K562 (cell line): Measurements from ENCODE around the gene ZSWIM2. TPM values are rescaled to one million over a fixed set of nuclear protein-coding genes. Genes with fewer than 3 reads are reported as not detected.
A peak's percentile ranks its signal among the peaks of the same experiment; 100 is the strongest.

ENCODE experiments used
- CREM ChIP-seq: IDR thresholded peaks from 2 replicates; pipeline ENCODE4 v1.6.1; 2014; ENCODE audit warnings: antibody characterized with exemption, low read depth
- E2F6 ChIP-seq, 2 experiments: IDR thresholded peaks; 2 replicates each; pipeline ENCODE4 v1.6.1; 2011; ENCODE audit warnings: borderline replicate concordance in 1 of 2, control low read depth in 1 of 2, low read depth in 1 of 2, low read length in 1 of 2, mild to moderate bottlenecking in 1 of 2, mixed read lengths in 1 of 2, moderate library complexity in 1 of 2; ENCODE audit not compliant: insufficient read depth in 1 of 2, insufficient read length in 1 of 2, poor library complexity in 1 of 2, severe bottlenecking in 1 of 2; ENCODE audit errors: extremely low read depth in 1 of 2
- HLTF ChIP-seq: fragments of 450-650 bp; IDR thresholded peaks from 2 replicates; pipeline ENCODE4 v1.6.1; 2016
- MEF2A ChIP-seq: IDR thresholded peaks from 2 replicates; pipeline ENCODE4 v1.6.1; 2011; ENCODE audit warnings: low read depth, mild to moderate bottlenecking, low read length, moderate library complexity; ENCODE audit not compliant: control insufficient read depth
- NRF1 ChIP-seq, 2 experiments: fragments of 450-650 bp; IDR thresholded peaks in 1 of 2; conservative IDR thresholded peaks in 1 of 2; 2 replicates each; pipeline ENCODE4 v1.6.1; 2014; ENCODE audit warnings: mild to moderate bottlenecking in 2 of 2
- PKNOX1 ChIP-seq: fragments of 450-650 bp; IDR thresholded peaks from 2 replicates; pipeline ENCODE4 v1.6.1; 2016
- SMARCA4 ChIP-seq: fragments of 450-650 bp; IDR thresholded peaks from 2 replicates; pipeline ENCODE4 v1.6.1; 2016
- TRIM25 ChIP-seq: fragments of 450-650 bp; IDR thresholded peaks from 2 replicates; pipeline ENCODE4 v1.7.0; 2016; ENCODE audit warnings: borderline replicate concordance
- ZFPM2 ChIP-seq: fragments of 250-450 bp; sonication (Bioruptor Pico); IDR thresholded peaks from 2 replicates; pipeline ENCODE4 v1.5.1; 2022; ENCODE audit warnings: mild to moderate bottlenecking
- ZNF175 ChIP-seq: fragments of 200-800 bp; sonication (Bioruptor generic); IDR thresholded peaks from 2 replicates; pipeline ENCODE4 v1.6.1; 2016; ENCODE audit warnings: low read depth, mild to moderate bottlenecking, missing genetic modification characterization, missing compliant biosample characterization
- ZNF280B ChIP-seq: fragments of 250-450 bp; sonication (Bioruptor Pico); IDR thresholded peaks from 2 replicates; pipeline ENCODE4 v1.5.1; 2021; ENCODE audit warnings: mild to moderate bottlenecking
- ZNF436 ChIP-seq: fragments of 250-450, 450-650 bp; sonication (Bioruptor Pico); formaldehyde crosslinking; IDR thresholded peaks from 2 replicates; pipeline ENCODE4 v1.7.0; 2020; ENCODE audit warnings: mild to moderate bottlenecking
- polyA plus RNA-seq, 8 experiments: library from polyadenylated mRNA; depleted of rRNA in 4 of 8; stranded (reverse) in 5 of 8; unstranded in 3 of 8; fragments of >200 nt; fragmentation: Nextera tagmentation in 2 of 8; fragmentation: Illumina TruSeq in 1 of 8; extraction: Ambion mirVana in 2 of 8; extraction: Trizol in 1 of 8; gene quantifications; 2 replicates each; pipeline versions ENCODE4 v1.2.1 to v1.2.3, GENCODE V29; 2011 to 2014; ENCODE audit warnings: inconsistent platforms in 1 of 8, missing spikeins in 1 of 8
- total RNA-seq, 7 experiments: library from RNA; depleted of rRNA in 6 of 7; stranded (reverse); fragments of >200 nt in 6 of 7; fragmentation: Illumina TruSeq in 2 of 7; extraction: Trizol in 2 of 7; gene quantifications; 2 replicates each; pipeline versions ENCODE4 v1.2.1 to v1.2.3, GENCODE V29; 2011 to 2021; ENCODE audit warnings: low replicate concordance in 1 of 7

ZSWIM2 gene
- total and polyA plus RNA-seq, 9 of the 15 experiments (the other 6 are each of a cell fraction or from before 2014, with no cell fraction given) = not detected

- no peak for TF ChIP-seq CREM
- no peak for TF ChIP-seq NRF1 (conservative IDR thresholded peaks at IDR 0.05 in 1 of 2, IDR thresholded peaks at IDR 0.05 in 1 of 2)
- no peak for TF ChIP-seq SMARCA4
- no peak for TF ChIP-seq ZNF175
- TF ChIP-seq HLTF = 0 out of 2 replicates have a peak, but pooled peaks have one; percentile 47
- no peak for TF ChIP-seq ZNF436
- no peak for TF ChIP-seq TRIM25
- no peak for TF ChIP-seq MEF2A
- TF ChIP-seq ZNF280B (CRISPR knock-in tag) = peak; percentile 75; the same call in 1 of the 2 replicates
- no peak for TF ChIP-seq E2F6 (IDR thresholded peaks at IDR 0.05; ENCODE audit: borderline replicate concordance in 1 of 2, extremely low read depth in 1 of 2, insufficient read depth in 1 of 2, insufficient read length in 1 of 2, low read depth in 1 of 2, low read length in 1 of 2, poor library complexity in 1 of 2, severe bottlenecking in 1 of 2)
- TF ChIP-seq ZFPM2 (CRISPR knock-in tag) = no peak
- TF ChIP-seq PKNOX1 = no peak
These were observed 32.7 kb upstream of the ZSWIM2 start (continued) for GRCh38 chr2:186881660-186882059.
